Measurements from ENCODE around the gene PMEPA1. TPM values are rescaled to one million over a fixed set of nuclear protein-coding genes. Genes with fewer than 3 reads are reported as not detected.

PMEPA1 gene
- total RNA-seq, 1 experiment from 2014 or later: 1,302 TPM

DNA sequence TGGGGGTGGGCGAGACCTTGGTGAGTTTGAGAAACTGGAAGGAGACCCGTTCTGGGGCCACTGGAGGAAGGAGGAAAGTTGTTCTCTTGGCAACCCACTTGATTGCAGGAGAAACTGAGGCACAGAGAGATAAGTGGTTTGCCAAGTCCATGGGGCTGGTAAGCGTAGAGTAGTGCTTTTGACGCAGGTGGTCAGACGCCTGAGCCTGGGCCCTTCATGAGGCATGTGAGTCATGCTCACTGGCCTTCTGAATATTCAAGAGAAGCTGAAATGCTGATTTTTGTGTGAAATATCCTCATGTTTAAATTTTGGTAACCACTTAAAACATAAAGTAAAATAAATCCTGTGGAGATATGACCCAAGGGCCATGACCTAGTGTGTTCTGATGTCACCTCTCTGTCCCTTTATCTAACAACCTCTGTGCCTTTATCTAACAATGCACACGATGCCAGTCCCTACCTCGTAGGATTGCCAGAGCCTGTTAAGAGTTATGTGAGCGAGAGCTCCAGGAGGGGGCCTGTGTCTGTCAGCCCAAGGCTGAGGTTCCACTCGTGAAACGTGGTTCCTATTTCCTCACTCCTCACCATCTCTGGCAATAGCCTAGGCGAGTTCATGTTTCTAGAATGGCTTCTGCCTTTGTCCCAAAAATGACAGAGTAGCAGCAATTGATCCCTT, 32.8 kb upstream of the PMEPA1 start:
- Mint-ChIP-seq H3K4me1 (ENCODE audit: low read depth, unreplicated experiment) (peaks cover 18% of the 10 kb centered on the region), H3K27me3 (ENCODE audit: unreplicated experiment) (no peaks in the 10 kb centered on the region), H3K36me3 (ENCODE audit: insufficient read depth, unreplicated experiment) (no peaks in the 10 kb centered on the region), H3K9me3 (ENCODE audit: low read depth, unreplicated experiment) (no peaks in the 10 kb centered on the region), H3K4me3 (ENCODE audit: low read depth, unreplicated experiment) (no peak overlapping the region), H3K27ac (ENCODE audit: unreplicated experiment) (no peak overlapping the region)
- CTCF ChIA-PET: interaction anchor here (1.0 kb wide), 1 partner anchor 11 kb away, joined by 3 read pairs; no protein-coding TSS in a partner anchor
- TF ChIP-seq, protein P1, sequence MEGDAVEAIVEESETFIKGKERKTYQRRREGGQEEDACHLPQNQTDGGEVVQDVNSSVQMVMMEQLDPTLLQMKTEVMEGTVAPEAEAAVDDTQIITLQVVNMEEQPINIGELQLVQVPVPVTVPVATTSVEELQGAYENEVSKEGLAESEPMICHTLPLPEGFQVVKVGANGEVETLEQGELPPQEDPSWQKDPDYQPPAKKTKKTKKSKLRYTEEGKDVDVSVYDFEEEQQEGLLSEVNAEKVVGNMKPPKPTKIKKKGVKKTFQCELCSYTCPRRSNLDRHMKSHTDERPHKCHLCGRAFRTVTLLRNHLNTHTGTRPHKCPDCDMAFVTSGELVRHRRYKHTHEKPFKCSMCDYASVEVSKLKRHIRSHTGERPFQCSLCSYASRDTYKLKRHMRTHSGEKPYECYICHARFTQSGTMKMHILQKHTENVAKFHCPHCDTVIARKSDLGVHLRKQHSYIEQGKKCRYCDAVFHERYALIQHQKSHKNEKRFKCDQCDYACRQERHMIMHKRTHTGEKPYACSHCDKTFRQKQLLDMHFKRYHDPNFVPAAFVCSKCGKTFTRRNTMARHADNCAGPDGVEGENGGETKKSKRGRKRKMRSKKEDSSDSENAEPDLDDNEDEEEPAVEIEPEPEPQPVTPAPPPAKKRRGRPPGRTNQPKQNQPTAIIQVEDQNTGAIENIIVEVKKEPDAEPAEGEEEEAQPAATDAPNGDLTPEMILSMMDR (IDR thresholded peaks at IDR 0.05; ENCODE audit: unreplicated experiment): no peak
- no peak for DNase-seq
- intact Hi-C loops (cut with micrococcal nuclease; ENCODE audit: unreplicated experiment): no loop called here
- no TSS peak for BruUV-seq (replicated peaks)

DNA sequence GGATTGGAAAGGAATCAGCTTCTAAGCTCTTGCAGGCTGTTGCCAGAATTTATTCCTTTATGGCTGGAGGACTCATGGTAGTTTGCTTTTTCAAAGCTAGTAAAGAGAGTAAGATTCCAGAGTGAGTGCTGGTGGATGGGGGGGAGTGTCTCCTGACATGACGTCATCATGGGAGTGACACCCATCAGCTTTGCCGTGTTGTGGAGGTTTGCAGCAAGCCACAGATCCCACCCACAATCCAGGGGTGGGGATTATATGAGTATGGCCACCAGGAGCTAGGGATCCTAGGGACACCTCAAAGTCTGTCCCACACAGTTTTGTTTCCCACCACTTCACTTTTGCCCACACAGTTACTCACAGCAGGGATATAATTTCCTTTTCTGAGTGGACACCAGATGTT, 28.7 kb upstream of the PMEPA1 start:
- BruUV-seq (replicated peaks): no TSS peak
- H3K36me3 Mint-ChIP-seq (ENCODE audit: insufficient read depth, unreplicated experiment): no peaks in the 10 kb centered on the region
- no peak overlapping the region for H3K4me3 Mint-ChIP-seq (ENCODE audit: low read depth, unreplicated experiment)
- H3K27me3 Mint-ChIP-seq (ENCODE audit: unreplicated experiment): no peaks in the 10 kb centered on the region
- no peaks in the 10 kb centered on the region for H3K9me3 Mint-ChIP-seq (ENCODE audit: low read depth, unreplicated experiment)
- TF ChIP-seq, protein P1 (IDR thresholded peaks at IDR 0.05; ENCODE audit: unreplicated experiment): no peak
- CTCF ChIA-PET: interaction anchor here (0.6 to 1.0 kb wide), 3 partner anchors 10 to 441 kb away, joined by 3 read pairs; no protein-coding TSS in a partner anchor
- DNase-seq: no peak
- intact Hi-C loops (cut with micrococcal nuclease; ENCODE audit: unreplicated experiment): no loop called here
- H3K27ac Mint-ChIP-seq (ENCODE audit: unreplicated experiment): no peak overlapping the region
- H3K4me1 Mint-ChIP-seq (ENCODE audit: low read depth, unreplicated experiment): peaks cover 12% of the 10 kb centered on the region

DNA sequence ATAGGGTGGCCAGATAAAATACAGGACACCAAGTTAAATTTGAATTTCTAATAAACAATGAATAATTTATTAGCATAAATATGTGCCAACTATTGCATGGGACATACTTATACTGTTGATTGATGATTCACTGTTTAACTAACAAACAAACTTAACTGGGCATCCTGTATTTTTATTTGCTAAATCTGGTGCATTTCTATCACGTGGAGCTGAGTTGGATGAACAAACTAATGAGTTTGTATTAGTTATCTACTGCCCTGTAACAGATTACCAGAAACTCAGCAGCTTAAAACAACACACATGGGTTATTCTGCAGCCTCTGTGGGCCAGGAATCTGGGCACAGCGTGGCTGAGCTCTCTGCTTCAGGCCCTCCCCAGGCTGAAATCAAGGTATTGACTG, 28.2 kb upstream of the PMEPA1 start:
- H3K9me3 Mint-ChIP-seq (ENCODE audit: low read depth, unreplicated experiment): no peaks in the 10 kb centered on the region
- peaks cover 8% of the 10 kb centered on the region for H3K4me1 Mint-ChIP-seq (ENCODE audit: low read depth, unreplicated experiment)
- H3K4me3 Mint-ChIP-seq (ENCODE audit: low read depth, unreplicated experiment): no peak overlapping the region
- TF ChIP-seq, protein P1 (IDR thresholded peaks at IDR 0.05; ENCODE audit: unreplicated experiment): no peak
- H3K27ac Mint-ChIP-seq (ENCODE audit: unreplicated experiment): no peak overlapping the region
- no peaks in the 10 kb centered on the region for H3K27me3 Mint-ChIP-seq (ENCODE audit: unreplicated experiment)
- no peak for DNase-seq
- CTCF ChIA-PET: interaction anchor here (0.6 to 1.0 kb wide), 3 partner anchors 394 to 906 kb away, joined by 3 read pairs; no protein-coding TSS in a partner anchor
- H3K36me3 Mint-ChIP-seq (ENCODE audit: insufficient read depth, unreplicated experiment): no peaks in the 10 kb centered on the region
- no TSS peak for BruUV-seq (replicated peaks)
- intact Hi-C loops (cut with micrococcal nuclease; ENCODE audit: unreplicated experiment): no loop called here

DNA sequence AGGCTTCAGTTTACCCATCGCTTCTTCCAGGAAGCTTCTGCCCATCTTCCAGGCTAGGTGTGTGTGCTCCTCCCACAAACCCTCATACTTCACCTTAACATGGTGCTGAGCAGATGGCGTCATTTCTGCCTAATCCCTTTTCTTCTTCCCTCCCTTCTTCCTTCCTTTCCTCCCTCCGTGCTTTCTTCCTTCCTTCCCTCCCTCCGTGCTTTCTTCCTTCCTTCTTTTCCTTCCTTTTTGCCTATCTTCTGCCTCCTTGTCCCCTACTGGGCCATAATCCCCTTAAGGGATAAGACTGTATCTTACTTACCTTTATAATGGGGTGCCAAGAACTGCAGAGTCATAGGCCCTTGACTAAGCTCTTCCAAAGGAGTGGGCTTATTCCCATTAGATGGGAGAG, 27.5 kb upstream of the PMEPA1 start:
- Mint-ChIP-seq H3K27me3 (ENCODE audit: unreplicated experiment) (no peaks in the 10 kb centered on the region), H3K4me3 (ENCODE audit: low read depth, unreplicated experiment) (no peak overlapping the region), H3K36me3 (ENCODE audit: insufficient read depth, unreplicated experiment) (no peaks in the 10 kb centered on the region), H3K27ac (ENCODE audit: unreplicated experiment) (no peak overlapping the region), H3K9me3 (ENCODE audit: low read depth, unreplicated experiment) (no peaks in the 10 kb centered on the region), H3K4me1 (ENCODE audit: low read depth, unreplicated experiment) (peaks cover under 1% of the 10 kb centered on the region)
- intact Hi-C loops (cut with micrococcal nuclease; ENCODE audit: unreplicated experiment): no loop called here
- BruUV-seq (replicated peaks): no TSS peak
- TF ChIP-seq, protein P1 (IDR thresholded peaks at IDR 0.05; ENCODE audit: unreplicated experiment): no peak
- CTCF ChIA-PET: interaction anchor here (0.6 to 1.5 kb wide), 2 partner anchors 374 to 907 kb away, joined by 3 to 4 read pairs; no protein-coding TSS in a partner anchor
- no peak for DNase-seq
